Colon (tissue), 2 donors: ENCODE measurements around the gene GAL3ST2.
"Not testable (repeated sequence)": the region's sequence is repeated elsewhere in the genome, so short reads cannot be mapped to it uniquely, and the experiment has no call there.

Experiments
- FAIRE-seq: peaks from 2 replicates; lab custom pipeline; 2012; peaks lifted over from hg19 to GRCh38; lab: Jason Lieb, UNC
- donor health status: control.
- donor health status: control.

Gene GAL3ST2

DNA sequence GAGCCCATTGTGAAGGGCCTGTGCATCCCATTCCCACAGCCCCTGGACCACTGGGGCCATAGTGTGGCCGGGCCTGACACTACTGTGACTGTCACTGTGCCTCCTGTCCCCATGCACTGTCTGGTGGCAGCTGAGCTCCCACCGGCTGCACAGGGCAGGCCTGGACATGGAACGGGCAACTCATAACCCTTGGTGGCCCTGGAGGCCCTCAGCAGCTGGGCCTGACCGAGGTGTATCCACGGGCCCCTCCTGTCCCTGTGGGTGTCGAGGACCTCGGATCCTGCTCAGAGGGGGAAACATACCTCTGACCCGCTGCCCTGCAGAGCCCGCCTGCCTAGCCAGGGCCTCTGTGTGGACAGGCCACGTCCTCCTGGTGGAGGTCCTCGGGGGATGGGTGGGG lies 7.8 kb upstream of the GAL3ST2 start:
- FAIRE-seq: no peak

DNA sequence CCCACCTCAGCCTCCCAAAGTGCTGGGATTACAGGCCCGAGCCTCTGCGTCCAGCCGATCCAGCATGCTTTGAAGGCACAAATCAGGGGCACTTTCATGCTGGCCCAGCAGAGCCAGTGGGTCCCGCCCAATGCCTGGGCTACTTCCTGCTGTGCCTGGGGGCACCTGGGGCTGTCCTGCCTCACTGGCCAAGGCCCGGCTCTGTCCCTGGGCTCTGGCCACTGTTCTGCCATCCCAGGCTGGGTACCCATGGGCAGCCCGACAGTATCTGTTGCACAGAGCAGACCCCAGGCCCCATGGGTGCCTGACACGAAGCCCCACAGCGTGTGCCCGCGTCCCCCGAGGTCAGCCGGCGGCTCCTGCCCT lies 6.8 kb upstream of the GAL3ST2 start:
- FAIRE-seq: no peak

DNA sequence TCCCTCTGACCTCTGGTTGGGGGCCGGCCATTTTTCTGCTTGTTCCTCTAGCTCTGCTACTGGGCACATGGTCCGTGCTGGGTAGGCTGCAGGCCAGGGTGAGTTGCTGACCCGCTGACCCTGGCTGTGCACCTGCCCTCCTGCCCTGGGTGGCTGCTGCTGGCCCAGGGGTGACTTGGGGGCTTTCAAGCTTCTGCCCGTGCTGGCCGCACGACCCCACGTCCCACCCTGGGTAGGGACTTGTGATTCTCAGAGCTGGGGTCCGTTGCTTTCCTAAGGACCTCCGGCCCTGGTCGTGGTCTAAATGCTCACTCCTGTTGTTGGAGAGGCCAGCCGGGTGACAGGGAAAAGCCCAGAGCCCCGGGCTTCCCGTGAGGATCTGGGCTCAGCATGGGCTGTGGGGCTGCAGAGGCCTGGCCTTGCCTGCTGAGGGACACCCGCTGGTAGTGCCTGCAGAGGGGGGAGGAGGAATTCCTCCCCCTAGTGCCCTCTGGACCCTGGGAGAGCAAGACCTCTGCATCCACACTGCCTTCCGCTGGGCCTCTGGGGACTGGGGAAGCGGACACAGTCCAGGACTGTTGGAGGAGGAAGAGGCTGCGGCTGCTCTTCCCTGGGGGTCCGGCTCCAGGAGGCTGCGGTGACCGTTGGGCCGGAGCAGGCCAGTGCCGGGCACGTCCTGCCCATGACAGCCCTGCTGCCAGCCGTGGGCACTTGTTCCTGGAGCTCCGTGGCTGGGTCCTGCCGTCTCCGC lies 6.3 kb upstream of the GAL3ST2 start:
- no peak for FAIRE-seq

DNA sequence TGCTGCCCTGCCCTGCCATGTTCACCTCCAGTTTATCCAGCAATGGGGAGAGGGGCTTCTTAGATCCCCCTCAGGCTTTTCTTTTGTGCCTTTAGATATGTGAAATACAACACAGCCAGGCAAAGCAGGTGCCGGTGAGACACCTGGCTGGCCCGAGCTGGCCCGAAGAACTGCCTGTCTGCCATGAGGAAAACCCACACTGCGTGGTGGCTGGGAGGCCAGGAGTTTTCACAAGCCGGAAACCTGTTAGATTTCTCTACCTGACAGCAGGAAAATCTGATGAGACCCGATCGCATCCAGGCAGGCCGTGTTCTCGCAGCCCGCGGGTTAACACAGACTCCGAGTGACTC lies 5.7 kb upstream of the GAL3ST2 start:
- FAIRE-seq: no peak

DNA sequence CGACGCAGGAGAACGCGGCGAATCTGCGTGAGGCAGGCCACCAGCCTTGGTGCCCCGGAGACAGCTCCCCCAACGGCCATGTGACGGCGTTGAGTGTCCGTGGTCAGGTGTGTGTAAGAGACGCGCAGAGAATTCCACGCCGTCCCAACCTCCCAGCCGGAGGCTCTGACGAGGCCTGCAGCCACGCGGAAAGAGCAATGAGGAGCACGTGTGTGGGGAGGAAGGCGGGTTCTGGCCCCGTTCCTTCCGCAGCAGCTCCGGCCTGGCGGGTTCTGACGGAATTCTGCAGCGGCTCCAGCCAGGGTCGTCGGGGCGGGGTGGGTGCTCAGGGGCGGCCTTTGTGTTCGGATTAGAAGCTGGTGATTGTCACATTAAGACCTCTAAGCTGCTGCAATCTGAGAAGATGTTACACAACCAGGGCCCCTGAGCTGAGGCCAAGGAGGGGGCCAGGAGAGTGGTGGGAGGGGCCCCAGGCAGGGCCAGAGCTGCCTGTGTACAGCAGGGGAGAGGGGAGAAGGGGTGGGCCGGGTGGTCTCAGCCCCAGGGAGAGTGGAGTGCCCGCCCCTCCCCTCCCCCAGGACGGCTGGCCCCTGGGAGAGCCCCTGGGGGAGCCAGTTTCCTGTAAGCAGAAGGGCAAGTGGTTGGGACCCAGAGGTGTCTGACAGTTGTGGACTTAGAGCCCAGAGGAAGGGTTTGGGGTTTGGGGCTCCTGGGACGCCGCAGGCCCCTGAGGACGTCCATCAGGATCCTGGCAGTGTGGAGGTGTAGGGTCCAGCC lies 5.1 kb upstream of the GAL3ST2 start:
- no peak for FAIRE-seq

DNA sequence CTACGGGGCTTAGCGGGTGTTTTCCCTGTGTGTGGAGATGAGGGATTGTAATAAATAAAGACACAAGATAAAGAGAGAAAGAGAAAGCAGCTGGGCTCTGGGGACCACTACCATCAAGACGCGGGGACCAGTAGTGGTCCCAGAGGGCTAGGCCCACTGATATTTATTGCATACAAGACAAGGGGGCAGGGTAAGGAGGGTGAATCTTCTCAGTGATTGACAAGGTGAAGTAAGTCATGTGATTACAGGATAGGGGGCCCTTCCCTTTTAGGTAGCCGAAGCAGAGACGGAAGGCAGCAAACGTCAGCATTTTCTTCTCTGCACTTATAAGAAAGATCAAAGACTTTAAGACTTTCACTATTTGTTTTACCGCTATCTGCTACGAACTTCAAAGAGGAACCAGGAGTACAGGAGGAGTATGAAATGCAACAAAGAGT lies 4.5 kb upstream of the GAL3ST2 start:
- no peak for FAIRE-seq

DNA sequence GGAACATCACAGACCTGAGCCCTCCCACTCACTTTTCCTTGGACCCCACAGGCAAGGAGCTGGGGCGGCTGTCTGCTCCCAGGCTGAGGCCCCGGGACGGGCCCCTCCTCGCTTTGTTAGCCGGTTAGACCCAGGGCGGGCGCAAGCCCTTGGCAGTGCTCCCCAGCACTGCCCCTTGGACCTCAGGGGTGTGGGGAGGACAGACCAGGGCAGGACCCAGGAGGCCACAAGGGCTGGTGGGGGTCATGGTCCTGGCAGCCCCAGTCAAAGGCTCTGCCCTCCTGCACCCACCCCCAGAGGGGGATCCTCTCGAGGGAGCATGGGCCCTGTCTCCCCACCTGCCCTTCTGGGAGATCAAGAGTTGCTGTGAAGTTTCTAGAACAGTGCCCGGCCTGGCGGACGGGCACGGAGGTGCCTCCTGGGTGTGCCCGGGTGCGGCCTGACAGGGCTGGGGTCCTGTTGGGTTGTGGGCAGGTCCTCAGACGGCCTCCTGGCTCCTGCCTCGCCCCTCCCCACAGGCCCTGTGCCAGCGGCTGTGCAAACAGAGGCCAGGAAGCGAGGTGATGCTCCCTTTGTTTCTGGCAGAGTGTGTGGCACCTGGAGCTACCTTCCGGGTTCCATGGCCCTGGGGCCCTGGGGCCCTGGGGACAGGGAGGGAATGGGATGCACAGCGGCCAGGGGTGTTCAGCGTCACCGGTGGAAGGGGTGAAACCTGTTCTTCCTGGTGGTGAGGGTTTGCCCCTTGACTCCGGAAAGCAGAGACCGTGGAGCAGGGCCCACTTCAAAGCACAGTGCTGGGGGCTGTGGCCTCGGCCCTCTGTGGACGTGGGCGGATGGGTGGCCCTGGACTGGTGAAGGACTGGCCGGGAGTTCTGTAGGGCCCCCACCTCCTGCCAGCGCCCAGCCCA lies 2.9 kb upstream of the GAL3ST2 start:
- FAIRE-seq: no peak

DNA sequence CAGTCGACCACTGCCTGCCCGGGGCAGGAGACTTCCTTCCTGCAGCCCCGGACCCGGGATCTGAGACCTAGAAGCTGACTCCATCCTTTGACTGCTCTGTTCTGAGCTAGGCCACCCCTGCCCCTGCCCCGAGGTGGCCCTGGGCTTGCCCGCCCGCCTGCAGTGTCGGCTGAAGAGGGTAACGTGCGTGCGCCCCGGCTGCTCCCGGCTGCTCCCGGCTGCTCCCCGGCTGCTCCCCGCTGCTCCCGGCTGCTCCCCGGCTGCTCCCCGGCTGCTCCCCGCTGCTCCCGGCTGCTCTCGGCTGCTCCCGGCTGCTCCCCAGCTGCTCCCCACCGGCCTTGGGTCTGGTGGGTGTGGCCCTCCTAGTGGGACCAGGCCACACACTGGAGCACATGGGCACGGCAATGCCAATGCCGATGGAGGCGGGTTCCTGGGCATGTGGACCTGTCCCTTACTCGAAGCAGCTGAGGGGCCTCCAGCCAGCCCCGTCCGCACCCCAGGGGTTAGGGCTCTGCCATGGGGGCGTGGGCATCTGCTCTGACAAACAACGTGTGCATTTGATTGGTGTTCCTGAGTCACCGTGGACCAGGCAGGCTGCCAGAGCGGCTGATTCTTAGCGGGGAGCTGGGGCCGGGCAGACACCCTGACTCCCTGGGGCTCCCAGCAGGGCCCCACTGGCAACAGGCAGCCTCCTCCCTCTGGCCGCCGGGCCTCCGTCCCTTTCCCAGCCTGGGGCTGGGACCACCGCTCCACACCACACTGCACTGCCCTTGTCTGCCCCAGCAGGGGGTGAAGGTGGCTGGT lies 2.0 kb upstream of the GAL3ST2 start:
- FAIRE-seq: no peak

DNA sequence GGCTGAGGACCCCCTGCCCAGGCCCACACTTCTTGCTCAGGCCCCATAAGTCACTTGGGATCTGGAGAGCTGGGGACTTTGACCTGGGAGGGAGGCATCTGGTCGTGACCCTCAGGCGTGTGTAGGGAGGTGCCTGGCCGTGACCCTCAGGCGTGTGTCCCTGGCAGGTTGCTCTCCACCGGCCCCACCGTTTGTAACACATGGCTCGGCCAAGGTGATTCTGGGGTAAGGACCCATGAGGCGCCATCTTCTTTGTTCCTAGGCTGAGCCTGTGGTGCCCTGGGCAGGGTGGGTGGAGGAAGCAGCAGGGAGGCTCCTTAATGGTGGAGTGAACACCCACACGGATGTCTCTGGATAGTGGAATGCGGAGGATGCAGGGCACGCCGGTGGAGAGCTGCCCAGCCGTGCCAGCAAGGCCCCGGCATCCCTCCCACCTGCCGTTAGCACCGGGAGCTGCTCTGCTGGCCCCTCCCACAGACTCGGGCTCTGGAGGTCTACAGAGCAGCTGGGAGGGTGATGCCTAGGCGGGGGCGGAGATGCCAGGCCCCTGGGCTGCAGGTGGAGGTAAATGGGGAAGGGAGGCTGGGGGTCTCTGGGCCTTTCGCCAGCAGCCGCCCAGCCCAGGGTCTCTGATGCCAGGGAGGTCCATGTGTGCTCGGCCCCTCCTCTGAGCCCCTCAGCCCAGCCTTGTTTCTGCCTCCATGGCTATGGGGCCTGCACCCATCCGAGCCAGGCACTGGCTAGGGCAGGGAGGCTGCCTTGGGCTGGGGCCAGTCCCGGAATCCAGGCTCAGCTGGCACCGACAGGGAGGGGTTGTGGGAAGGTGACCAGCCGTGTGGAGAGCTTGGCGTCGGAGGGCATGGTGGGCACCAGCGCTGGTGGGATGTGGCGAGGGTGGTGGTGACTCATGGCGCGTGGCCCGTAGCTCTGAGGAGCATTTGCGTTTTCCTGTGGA lies 1.1 kb upstream of the GAL3ST2 start:
- FAIRE-seq: no peak

DNA sequence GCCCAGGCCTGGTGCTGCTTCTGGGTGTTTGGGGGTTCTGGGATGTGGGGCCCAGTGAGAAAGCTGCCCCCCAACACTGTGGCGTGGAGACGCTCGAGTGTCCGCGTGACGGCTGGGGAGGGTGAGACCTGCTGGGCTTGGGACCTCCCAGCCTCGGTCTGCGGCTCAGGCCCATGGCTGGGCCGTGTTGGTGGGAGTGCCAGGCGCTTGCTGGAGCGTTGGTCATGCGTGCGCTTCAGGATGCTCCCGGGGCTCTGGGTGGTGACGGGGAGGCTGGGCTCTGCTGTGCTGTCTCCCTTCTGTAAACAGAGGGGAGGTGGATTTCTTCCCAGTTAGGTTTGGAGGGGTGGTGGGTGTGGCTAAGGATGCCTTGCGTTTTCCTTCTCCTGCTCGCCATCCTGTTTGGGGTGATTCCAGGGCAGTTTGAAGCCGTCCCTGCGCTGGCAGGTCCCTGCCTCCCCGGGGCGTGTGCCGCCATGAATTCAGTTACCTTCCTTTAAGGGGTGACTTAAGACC lies 606 bp downstream of the GAL3ST2 start:
- FAIRE-seq: no peak

DNA sequence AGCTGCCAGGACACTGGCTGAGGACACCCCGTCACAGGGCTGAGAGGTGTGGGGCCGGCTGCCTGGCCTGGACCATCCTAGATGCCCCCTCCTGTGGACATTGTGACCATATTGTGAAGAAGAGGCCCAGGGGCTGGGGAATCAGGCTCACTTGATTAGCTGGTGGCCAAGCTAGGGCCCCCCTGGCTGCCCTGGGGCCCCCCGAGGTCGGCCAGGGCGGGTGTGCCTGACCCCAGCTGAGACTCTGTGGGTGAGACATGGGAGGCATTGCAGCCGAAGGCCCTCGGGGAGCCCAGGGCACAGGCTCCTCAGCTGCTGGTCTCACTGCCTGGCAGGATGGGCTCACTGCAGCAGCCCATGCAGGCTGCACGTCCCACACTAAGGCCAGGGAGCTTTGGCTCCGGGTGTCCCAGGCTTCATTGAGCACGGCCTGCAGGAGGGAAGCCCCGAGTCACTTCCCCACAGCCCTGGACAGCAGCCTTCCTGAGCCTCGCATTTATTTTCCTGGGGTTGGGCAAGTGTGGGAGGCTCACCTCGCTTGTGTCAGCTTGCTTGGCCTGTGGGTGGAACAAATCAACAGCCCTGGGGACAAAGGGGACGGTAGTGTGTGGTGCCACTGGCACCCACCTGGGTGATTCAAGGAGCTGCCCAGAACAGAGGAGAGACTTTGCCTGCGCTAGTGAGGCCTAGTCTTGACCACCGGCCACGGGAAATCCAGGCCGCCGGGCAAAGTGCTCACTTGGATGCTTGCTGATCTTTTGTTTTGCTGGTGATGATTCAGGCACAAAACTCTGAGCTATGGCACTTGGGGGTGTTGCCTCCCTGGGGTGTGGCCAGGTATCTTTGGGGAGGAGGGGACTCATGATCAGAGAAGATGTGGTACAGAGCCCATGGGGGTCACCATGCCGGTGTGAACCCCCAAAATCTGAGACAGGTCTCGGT lies 1.3 kb downstream of the GAL3ST2 start:
- FAIRE-seq: no peak

DNA sequence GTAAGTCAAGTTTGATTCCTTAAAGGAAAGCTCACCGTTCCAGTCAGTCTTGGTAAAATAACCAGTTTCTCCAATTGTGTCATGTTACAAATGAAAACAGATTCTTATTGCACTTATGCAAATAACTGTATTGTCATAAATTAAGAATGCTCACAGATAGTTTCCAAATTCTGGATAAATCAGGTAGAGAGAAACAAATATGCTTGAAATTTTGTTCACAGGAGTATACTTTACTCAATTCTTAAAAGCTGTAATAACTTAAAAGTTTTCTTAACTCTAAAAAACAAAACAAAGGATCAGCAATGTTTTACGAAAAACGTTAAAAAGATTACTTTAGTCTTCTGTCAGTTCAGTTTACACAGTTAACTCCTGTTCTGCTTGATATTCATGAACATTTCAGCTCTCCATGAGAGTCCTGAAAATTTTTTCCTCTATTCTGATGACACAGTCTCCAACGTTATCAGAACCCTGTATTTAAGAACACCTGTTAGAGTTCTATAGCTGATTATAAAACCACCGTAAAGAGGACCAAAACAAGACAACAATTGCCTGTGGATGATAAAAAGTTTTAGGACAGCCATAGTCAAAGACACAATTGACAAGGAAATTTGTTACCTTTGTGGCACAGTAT lies 4.4 kb downstream of the GAL3ST2 start:
- FAIRE-seq: no peak

DNA sequence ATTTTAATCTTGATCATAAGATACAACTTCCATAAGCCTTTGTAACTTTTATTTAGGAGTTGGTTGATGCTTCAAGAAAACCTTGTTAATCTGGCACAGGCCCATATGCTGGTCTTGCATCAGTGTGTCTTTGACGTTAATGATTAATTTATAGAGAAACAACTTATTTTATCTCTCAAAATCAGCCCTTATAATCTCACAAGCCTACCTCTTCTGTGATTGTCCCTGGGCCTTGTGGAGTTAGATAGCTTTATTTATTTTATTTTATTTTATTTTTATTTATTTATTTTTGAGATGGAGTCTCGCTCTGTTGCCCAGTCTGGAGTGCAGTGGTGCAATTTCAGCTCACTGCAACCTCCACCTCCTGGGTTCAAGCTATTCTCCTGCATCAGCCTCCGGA lies 5.4 kb downstream of the GAL3ST2 start:
- FAIRE-seq: not testable (repeated sequence)

DNA sequence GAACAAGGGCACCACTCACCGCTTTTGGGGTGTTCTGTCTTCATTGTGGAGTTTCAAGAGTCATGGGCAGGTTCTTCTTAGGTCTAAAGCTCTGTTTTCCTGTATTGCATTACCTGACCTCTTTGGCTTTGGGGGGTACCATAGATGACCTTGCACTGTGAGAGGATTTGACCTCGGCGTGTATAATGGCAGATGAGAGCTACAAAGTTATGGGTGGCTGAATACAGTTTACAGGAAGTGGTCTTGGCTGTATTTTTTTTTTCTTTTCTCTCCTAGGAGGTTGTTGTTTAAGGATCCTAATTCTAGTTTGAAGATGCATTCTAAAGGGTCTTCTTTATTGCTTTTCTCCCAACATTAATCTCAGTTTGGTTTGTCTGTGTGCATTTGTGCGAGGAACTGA lies 11.5 kb downstream of the GAL3ST2 start:
- FAIRE-seq: no peak

DNA sequence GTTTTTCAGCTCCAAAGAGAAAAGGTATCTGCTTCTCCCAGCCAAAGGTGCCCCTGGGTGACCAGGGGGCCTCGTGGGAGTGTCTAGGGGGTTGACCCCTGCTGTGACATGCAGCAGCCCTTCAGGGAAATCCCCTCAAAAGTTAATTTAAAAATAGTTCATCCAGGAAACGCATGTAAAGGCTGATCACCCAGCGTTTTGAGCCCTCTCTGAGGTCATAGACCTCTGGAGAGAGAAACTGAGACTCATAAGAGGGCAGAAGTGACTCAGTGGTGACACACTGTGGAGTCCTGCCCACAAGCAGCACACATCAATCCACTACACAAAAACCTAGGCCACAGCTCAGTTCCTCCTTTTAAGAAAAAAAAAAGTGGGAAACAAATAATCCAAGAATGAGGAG lies 11.9 kb downstream of the GAL3ST2 start:
- no peak for FAIRE-seq

DNA sequence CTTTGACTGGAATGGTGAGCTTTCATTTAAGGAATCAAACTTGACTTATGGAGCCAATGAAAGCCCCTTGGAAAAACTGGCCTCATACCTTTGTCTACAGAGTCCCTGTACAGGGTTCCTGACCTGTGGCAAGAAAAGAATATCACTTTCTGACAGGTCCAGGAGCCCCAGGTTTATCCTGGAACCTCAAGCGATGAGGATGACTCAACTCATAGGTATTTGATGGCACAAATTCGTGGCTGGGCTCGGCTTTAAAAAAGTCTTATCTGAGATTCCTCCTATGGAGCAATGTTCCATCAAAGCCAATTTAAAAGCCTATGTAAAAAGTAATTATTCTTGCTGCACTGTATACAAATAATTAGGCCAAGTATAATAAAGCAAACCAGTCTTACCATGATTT lies 14.8 kb downstream of the GAL3ST2 start:
- FAIRE-seq: not testable (repeated sequence)

DNA sequence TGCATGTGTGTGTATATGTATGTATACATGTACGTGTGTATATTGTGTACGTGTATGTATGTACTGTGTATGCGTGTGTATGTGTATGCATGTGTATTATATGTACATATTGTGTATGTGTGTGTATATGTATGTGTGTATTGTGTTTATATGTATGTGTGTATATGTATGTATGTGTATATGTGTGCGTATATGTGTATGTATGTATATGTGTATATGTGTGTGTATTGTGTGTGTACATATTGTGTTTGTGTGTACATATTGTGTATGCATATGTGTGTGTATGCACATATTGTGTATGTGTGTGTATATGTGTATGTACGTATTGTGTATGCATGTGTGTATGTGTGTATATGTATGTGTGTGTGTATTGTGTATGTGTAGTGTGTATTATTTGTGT lies 16.8 kb downstream of the GAL3ST2 start:
- FAIRE-seq: no peak

DNA sequence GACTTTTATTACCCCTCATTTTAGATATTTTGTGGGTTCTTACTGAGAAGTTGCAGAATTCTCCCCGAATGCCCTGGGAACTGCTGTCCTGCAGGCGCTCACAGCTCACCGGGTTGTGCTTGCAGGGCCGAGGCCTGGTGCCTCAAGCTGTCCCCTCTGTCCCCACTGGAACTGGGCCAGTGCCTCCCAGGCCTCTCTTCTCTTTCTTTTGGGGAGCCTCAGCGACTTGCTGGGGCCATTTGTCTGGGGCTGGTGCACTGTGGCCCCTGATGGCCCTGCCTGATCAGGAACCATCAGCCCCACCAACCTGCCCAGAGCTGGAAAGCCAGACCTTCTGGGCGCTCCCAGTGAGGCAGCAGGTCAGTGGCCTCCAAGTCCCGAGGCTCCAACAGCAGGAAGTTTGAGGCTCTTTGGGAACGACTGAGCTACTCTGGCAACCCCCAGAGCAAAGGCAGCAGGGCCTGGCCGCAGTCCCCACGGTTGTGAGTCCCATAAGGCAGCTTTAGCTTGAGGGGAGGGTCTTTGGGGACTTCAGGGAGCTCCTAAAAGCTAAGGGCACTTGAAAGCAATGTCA lies 17.7 kb downstream of the GAL3ST2 start:
- no peak for FAIRE-seq
